ENCODE measurements around the gene OR2T11.
"Not testable (repeated sequence)": the region's sequence is repeated elsewhere in the genome, so short reads cannot be mapped to it uniquely, and the experiment has no call there.

OR2T11 gene

GRCh38 chr1:248636612-248637011 is 1.7 kb upstream of the OR2T11 start:
- H2BK120ac ChIP-seq (ENCODE audit: low read depth, low read length); H3K4me2 ChIP-seq (ENCODE audit: low read length, poor library complexity, severe bottlenecking); H4K91ac ChIP-seq (ENCODE audit: low read length); H2AFZ ChIP-seq (ENCODE audit: low read depth, low read length); H3K4me3 ChIP-seq (ENCODE audit: insufficient read depth in 1 of 2, low read depth in 1 of 2, low read length in 2 of 2); H3K27ac ChIP-seq (ENCODE audit: low read length, poor library complexity, severe bottlenecking); H3K23ac ChIP-seq (ENCODE audit: low read length in 2 of 2); H3K36me3 ChIP-seq (ENCODE audit: control insufficient read depth in 1 of 2, insufficient read depth in 2 of 2, low read depth in 1 of 2, low read length in 2 of 2); H4K8ac ChIP-seq (ENCODE audit: low read length); H3K9me3 ChIP-seq (ENCODE audit: control insufficient read depth, low read length); H3K4ac ChIP-seq (ENCODE audit: low read depth in 1 of 2, low read length in 2 of 2); H2BK12ac ChIP-seq (ENCODE audit: low read length in 2 of 2); H3K79me1 ChIP-seq (replicated peaks; ENCODE audit: low read length, poor library complexity, severe bottlenecking); DNase-seq; H2BK5ac ChIP-seq (ENCODE audit: low read depth, low read length, poor library complexity, severe bottlenecking); H3K14ac ChIP-seq (ENCODE audit: low read length in 2 of 2); H3K27me3 ChIP-seq (ENCODE audit: control insufficient read depth in 1 of 2, insufficient read depth in 1 of 2, low read length in 2 of 2); H3K18ac ChIP-seq (ENCODE audit: low read depth in 1 of 2, low read length in 2 of 2); H2BK15ac ChIP-seq (ENCODE audit: low read depth, poor library complexity, severe bottlenecking); H3K4me1 ChIP-seq (ENCODE audit: control insufficient read depth, insufficient read depth, low read depth, low read length); H3K9ac ChIP-seq (ENCODE audit: low read length); H2AK5ac ChIP-seq (ENCODE audit: low read length, severe bottlenecking): not testable (repeated sequence)
- WGBS: no CpG with 5 or more reads among the region's 5 CpGs

DNA sequence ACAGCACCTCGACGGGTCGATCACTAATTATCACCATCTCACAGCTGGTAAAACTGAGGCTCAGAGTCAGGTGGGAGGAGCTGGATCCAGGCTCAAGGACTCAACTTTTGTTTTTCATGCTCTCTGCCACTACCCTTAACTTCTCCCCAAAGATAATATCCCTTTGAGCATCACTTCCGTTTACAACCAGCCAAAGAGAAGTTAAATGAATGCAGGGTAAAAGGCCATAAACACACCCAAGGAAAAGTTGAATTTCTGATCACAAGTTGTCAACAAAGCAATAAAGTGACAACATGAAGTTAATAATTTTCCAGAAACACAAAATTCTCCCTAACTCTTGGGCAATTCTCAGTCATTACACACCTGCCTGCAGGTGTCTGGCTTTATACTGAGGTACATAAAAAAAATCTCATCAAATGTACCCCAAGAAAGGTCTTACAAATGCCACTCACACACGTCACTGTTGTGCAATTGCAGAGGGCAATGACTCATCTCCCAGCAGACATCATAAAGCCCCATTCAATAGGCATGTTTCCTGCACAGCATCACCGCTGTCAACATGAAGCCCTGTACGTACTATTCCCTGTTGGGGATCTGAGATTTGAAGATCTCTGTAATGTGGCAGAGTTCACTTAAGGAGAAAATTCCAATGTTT is 3.4 kb downstream of the OR2T11 start:
- Histone ChIP-seq H3K14ac (ENCODE audit: low read length in 2 of 2) (no peak overlapping the region), H3K18ac (ENCODE audit: low read depth in 1 of 2, low read length in 2 of 2) (no peak overlapping the region), H4K8ac (ENCODE audit: low read length) (no peak overlapping the region), H3K23ac (ENCODE audit: low read length in 2 of 2) (no peak overlapping the region), H2AK5ac (ENCODE audit: low read length, severe bottlenecking) (no peak overlapping the region), H3K9ac (ENCODE audit: low read length) (no peak overlapping the region), H2BK15ac (ENCODE audit: low read depth, poor library complexity, severe bottlenecking) (no peak overlapping the region), H3K4me1 (ENCODE audit: control insufficient read depth, insufficient read depth, low read depth, low read length) (peaks cover 1% of the 10 kb centered on the region), H3K4me2 (ENCODE audit: low read length, poor library complexity, severe bottlenecking) (no peak overlapping the region), H3K4ac (ENCODE audit: low read depth in 1 of 2, low read length in 2 of 2) (no peak overlapping the region), H2BK5ac (ENCODE audit: low read depth, low read length, poor library complexity, severe bottlenecking) (no peak overlapping the region), H3K27me3 (ENCODE audit: control insufficient read depth in 1 of 2, insufficient read depth in 1 of 2, low read length in 2 of 2) (no peaks in the 10 kb centered on the region), H3K9me3 (ENCODE audit: control insufficient read depth, low read length) (no peaks in the 10 kb centered on the region), H3K36me3 (ENCODE audit: control insufficient read depth in 1 of 2, insufficient read depth in 2 of 2, low read depth in 1 of 2, low read length in 2 of 2) (no peaks in the 10 kb centered on the region), H3K27ac (ENCODE audit: low read length, poor library complexity, severe bottlenecking) (no peak overlapping the region), H2AFZ (ENCODE audit: low read depth, low read length) (no peak overlapping the region), H4K91ac (ENCODE audit: low read length) (no peak overlapping the region), H3K79me1 (replicated peaks; ENCODE audit: low read length, poor library complexity, severe bottlenecking) (no peaks in the 10 kb centered on the region), H2BK12ac (ENCODE audit: low read length in 2 of 2) (no peak overlapping the region), H2BK120ac (ENCODE audit: low read depth, low read length) (no peak overlapping the region), H3K4me3 (ENCODE audit: insufficient read depth in 1 of 2, low read depth in 1 of 2, low read length in 2 of 2) (no peak overlapping the region)
- no peak for DNase-seq
- 80% methylated on average over 5 of the region's 7 CpGs for whole genome bisulfite sequencing

- no peaks in the 10 kb centered on the region for H3K36me3 ChIP-seq (ENCODE audit: control insufficient read depth in 1 of 2, insufficient read depth in 2 of 2, low read depth in 1 of 2, low read length in 2 of 2)
- no peak overlapping the region for H4K91ac ChIP-seq (ENCODE audit: low read length)
- no peak overlapping the region for H4K8ac ChIP-seq (ENCODE audit: low read length)
- H2BK120ac ChIP-seq (ENCODE audit: low read depth, low read length): no peak overlapping the region
- WGBS: 59% methylated on average over 1 of the region's 2 CpGs
- H2AFZ ChIP-seq (ENCODE audit: low read depth, low read length): no peak overlapping the region
- no peak overlapping the region for H3K23ac ChIP-seq (ENCODE audit: low read length in 2 of 2)
- no peak overlapping the region for H3K4me2 ChIP-seq (ENCODE audit: low read length, poor library complexity, severe bottlenecking)
- no peaks in the 10 kb centered on the region for H3K79me1 ChIP-seq (replicated peaks; ENCODE audit: low read length, poor library complexity, severe bottlenecking)
- H3K27me3 ChIP-seq (ENCODE audit: control insufficient read depth in 1 of 2, insufficient read depth in 1 of 2, low read length in 2 of 2): no peaks in the 10 kb centered on the region
- H3K4me1 ChIP-seq (ENCODE audit: control insufficient read depth, insufficient read depth, low read depth, low read length): peaks cover 1% of the 10 kb centered on the region
- no peaks in the 10 kb centered on the region for H3K9me3 ChIP-seq (ENCODE audit: control insufficient read depth, low read length)
- H3K27ac ChIP-seq (ENCODE audit: low read length, poor library complexity, severe bottlenecking): no peak overlapping the region
- H2BK12ac ChIP-seq (ENCODE audit: low read length in 2 of 2): no peak overlapping the region
- no peak overlapping the region for H3K4ac ChIP-seq (ENCODE audit: low read depth in 1 of 2, low read length in 2 of 2)
- no peak overlapping the region for H3K14ac ChIP-seq (ENCODE audit: low read length in 2 of 2)
- H3K18ac ChIP-seq (ENCODE audit: low read depth in 1 of 2, low read length in 2 of 2): no peak overlapping the region
- no peak overlapping the region for H3K9ac ChIP-seq (ENCODE audit: low read length)
- no peak overlapping the region for H2BK5ac ChIP-seq (ENCODE audit: low read depth, low read length, poor library complexity, severe bottlenecking)
- no peak for DNase-seq
- H3K4me3 ChIP-seq (ENCODE audit: insufficient read depth in 1 of 2, low read depth in 1 of 2, low read length in 2 of 2): no peak overlapping the region
- H2BK15ac ChIP-seq (ENCODE audit: low read depth, poor library complexity, severe bottlenecking): no peak overlapping the region
- H2AK5ac ChIP-seq (ENCODE audit: low read length, severe bottlenecking): no peak overlapping the region
Measured at GRCh38 chr1:248630551-248630950, 4.3 kb downstream of the OR2T11 start.

GRCh38 chr1:248627971-248628844 is 6.7 kb downstream of the OR2T11 start:
- H3K9ac ChIP-seq (ENCODE audit: low read length): no peak overlapping the region
- peaks cover 1% of the 10 kb centered on the region for H3K4me1 ChIP-seq (ENCODE audit: control insufficient read depth, insufficient read depth, low read depth, low read length)
- H3K27me3 ChIP-seq (ENCODE audit: control insufficient read depth in 1 of 2, insufficient read depth in 1 of 2, low read length in 2 of 2): no peaks in the 10 kb centered on the region
- no peak overlapping the region for H3K14ac ChIP-seq (ENCODE audit: low read length in 2 of 2)
- 78% methylated on average over 7 of the region's 9 CpGs for WGBS
- no peak overlapping the region for H2BK5ac ChIP-seq (ENCODE audit: low read depth, low read length, poor library complexity, severe bottlenecking)
- no peak overlapping the region for H2BK15ac ChIP-seq (ENCODE audit: low read depth, poor library complexity, severe bottlenecking)
- DNase-seq: no peak
- H3K4me3 ChIP-seq (ENCODE audit: insufficient read depth in 1 of 2, low read depth in 1 of 2, low read length in 2 of 2): no peak overlapping the region
- no peak overlapping the region for H4K91ac ChIP-seq (ENCODE audit: low read length)
- no peak overlapping the region for H3K4ac ChIP-seq (ENCODE audit: low read depth in 1 of 2, low read length in 2 of 2)
- H2AK5ac ChIP-seq (ENCODE audit: low read length, severe bottlenecking): no peak overlapping the region
- H3K4me2 ChIP-seq (ENCODE audit: low read length, poor library complexity, severe bottlenecking): no peak overlapping the region
- H3K18ac ChIP-seq (ENCODE audit: low read depth in 1 of 2, low read length in 2 of 2): no peak overlapping the region
- H3K79me1 ChIP-seq (replicated peaks; ENCODE audit: low read length, poor library complexity, severe bottlenecking): no peaks in the 10 kb centered on the region
- no peak overlapping the region for H2AFZ ChIP-seq (ENCODE audit: low read depth, low read length)
- no peak overlapping the region for H3K27ac ChIP-seq (ENCODE audit: low read length, poor library complexity, severe bottlenecking)
- H2BK120ac ChIP-seq (ENCODE audit: low read depth, low read length): no peak overlapping the region
- no peak overlapping the region for H4K8ac ChIP-seq (ENCODE audit: low read length)
- H3K9me3 ChIP-seq (ENCODE audit: control insufficient read depth, low read length): no peaks in the 10 kb centered on the region
- no peak overlapping the region for H3K23ac ChIP-seq (ENCODE audit: low read length in 2 of 2)
- H2BK12ac ChIP-seq (ENCODE audit: low read length in 2 of 2): no peak overlapping the region
- no peaks in the 10 kb centered on the region for H3K36me3 ChIP-seq (ENCODE audit: control insufficient read depth in 1 of 2, insufficient read depth in 2 of 2, low read depth in 1 of 2, low read length in 2 of 2)

All from mesenchymal stem cell (in vitro differentiated cells and primary cell).